NCI-H146 (cell line): ENCODE data around the gene SERPINA4.
"Not testable (repeated sequence)": the region's sequence is repeated elsewhere in the genome, so short reads cannot be mapped to it uniquely, and the experiment has no call there.

ENCODE experiments used
- DNase-seq: peaks from one replicate; lab custom pipeline; 2025; lab: John Stamatoyannopoulos, UW

The SERPINA4 gene

DNA sequence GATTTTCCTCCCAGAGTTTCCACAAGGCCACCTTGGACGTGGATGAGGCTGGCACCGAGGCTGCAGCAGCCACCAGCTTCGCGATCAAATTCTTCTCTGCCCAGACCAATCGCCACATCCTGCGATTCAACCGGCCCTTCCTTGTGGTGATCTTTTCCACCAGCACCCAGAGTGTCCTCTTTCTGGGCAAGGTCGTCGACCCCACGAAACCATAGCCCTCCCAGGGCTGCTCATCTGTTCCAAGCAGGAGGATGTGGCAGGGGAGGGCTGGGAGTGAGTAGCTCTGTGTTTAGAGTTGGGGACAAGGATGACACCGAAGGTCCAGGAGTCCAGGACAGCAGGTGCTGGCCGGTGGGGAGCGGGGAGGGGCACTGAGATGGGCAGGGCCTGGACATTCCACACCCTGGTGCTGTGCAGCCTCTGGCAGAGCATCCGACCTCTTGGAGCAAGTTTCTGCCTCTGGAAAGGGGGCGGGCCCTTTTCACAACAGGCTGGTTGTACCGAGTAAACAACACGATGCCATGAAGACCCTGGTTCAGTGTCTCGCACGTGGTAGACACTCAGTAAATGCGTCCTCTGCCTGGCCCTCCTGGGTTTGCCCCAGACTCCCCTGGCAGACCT lies 8.2 kb downstream of the SERPINA4 start:
- no peak for DNase-seq

DNA sequence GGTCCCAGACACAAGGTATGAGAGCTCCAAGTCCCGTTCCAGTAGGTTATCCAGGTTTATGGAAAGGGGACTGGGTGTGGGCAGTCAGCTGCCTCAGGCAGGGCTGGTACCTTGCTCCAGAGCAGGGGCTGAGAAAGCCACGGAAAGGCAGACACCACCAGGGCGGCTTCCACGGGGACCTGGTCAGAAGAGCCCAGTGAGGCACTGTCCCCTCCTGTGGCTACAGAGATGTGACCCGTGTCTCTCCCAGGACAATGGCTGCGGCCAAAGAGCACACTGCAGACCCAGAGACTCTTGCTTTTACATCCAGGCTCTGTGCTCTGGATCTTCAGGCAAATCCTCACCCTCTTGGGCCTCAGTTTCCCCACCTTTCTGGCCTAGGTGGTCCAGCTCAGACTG lies 8.8 kb downstream of the SERPINA4 start:
- DNase-seq = no peak

DNA sequence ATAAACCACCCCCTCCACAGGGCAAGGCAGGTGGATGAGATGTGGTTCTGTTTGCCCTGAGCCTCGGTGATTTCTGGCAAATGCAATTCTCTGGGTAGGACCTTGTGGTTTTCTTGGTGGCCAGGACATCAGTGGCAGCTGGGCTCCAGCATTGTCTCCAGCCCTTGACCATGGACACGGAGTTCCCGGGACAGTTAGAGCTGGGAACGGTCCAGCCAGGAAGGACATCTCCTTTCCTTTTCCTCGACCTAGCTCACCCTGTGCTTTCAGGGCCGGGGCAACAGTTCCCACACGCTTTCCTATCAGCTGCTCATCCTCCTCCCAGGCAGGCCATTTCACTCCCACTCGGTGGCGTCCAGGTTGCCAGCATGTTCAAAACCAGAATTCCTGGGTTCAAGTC lies 9.2 kb downstream of the SERPINA4 start:
- DNase-seq = no peak

DNA sequence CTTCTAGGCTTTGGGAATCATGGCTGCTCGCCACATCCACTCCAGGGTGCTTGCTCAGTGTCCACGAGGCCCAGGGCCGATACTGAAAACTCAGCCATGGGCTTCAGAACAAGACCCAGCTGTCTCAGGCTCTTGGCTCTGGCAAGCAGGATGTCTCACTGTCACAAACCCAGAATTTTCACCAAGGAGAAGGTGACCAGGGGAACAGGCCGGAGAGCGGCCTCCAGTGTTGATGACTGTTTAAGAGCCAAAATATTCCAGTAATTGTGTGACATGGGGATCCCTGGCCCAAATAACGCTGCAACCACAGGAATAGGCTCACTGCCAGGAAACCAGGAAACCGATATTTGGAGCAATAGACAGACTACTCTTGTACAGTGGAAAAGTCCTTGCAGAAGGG lies 10.2 kb downstream of the SERPINA4 start:
- no peak for DNase-seq

DNA sequence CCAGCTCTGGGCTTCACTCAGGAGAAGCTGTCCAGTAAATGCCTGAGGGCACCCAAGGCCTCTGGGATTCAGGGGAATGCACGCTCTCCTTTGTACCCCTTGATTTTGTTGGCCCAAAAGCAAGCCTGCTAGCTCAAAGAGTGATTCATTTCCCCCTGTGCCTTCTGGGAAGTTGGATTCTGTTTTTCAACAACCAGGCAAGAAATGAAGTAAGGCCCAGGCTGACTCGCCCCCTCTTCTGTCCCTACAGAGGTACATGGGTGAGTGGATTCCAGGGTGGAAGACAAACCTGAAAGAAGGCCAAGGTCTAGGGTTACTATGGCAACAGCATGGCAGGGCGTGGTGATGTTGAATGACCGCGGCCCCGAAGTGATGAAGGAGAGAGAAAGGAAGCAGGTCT lies 10.7 kb downstream of the SERPINA4 start:
- DNase-seq = no peak

DNA sequence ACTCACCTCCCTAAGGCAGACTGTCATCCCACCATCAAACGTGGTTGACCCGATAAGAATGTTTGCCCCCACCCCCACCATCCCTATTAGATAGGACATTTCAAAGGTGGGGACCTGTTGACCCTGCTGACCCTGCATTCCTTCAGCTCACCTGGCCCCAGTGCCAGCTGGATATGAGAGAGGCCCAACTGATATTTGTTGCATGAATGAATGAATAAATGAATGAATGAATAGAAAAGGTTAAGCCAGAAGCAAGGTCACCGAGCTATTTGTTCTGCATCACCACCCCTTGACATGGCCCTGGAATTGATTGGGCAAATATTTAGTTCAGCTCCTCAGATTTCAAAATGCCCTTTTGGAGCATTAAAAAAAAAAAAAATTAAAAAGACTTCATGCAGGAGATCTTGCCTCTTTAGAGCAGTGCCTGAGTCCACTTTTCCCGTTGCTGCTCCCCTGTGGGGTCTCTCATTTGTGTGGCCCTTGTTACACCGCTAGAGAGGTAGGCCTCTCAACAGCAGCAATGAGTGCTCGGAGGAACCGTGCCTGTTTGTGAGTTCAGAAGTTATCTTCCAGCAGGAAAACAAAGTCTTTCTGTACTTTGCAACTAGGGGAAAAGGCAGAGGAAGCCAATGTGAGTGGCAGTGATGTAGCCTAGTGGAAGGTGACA lies 11.5 kb downstream of the SERPINA4 start:
- no peak for DNase-seq

DNA sequence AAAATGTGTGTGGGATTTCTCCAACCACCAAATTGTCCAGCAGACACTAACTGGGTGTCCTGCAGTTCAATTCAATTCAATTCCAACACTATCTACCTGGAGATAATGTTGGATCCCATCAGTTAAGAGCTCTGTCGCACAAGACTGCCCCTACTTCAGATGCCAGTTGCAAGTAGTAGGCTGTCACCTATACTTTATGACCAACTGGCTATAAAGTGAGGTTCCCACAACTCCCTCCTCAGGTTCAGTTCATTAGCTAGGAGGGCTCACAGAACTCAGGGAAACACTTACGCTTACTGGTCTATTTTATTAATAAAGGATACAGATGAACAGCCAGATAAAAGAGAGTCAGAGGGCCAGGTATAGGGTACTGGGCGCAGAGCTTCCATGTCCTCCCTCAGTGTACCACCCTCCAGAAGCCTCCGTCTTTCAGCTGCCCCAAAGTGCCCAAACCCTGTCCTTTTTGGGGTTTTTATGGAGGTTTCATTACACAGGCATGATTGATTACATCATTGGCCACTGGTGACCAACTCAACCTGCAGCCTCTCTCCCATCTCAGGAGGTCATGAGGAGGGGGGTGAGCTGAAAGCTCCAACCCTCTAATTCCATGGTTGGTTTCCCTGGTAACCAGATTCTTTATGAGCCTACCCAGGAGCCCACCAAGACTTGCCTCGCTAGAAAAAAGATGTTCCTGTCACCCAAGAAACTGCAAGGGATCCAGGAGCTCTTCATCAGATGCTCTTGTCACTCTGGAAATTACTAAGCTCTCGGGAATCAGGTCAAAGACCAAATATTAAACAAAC lies 12.4 kb downstream of the SERPINA4 start:
- no peak for DNase-seq

DNA sequence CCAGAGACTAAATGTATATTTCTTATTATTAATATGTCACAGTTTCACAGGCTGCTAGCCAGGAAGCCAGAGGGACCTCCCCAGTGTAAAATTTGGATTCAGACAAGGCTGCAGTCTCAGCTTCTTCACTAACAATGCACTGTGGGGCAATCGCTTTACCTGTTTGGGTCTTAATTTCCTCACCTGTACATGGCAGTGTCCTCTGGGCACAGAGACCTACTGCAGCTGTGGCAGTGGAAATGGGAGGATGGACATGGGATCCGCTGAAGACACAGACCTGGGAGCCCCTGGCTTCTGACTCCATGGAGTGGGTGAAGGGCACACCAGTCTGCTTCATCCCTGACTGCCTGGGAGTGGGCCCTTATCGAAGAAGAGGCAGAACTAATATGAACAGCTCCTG lies 13.1 kb downstream of the SERPINA4 start:
- DNase-seq = no peak

DNA sequence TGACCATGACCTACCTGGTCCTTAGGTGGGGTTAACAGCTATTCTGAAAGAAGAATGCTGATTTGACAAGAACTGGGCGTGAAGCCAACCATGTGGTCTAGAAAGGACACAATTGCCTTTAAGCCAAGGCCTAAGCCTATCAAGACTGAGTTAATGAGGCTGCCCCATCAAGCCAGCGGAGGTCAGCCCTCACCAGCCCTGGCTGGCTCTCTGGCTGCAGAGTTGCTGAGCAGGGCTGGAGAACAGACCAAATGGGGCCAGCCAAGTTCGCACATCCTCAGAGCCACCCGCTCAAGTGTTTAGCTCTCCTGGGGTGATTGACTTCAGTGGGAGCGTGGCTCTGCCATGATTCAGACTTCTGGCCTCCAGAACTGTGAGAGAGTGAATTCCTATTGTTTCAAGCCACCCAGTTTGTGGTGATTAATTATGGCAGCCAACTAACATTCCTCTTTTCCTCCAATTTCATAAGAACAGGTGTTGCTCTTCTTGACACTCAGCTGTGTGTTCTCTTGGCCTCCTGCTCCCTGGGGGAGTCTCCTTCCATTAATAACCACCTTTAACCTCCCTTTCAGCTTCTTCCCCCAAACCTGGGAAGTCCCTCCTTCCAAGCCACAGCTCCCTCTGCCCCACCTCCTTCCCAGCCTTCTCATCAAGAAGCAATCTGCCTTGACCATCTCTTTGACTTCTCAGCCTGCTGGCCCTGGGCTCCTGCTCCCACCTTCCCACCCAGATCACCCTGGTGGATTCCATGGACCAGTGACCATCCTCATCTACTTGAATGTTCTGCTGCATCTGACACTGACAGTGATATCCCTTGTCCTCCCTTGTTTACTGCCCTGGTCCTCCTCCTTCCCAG lies 14.7 kb downstream of the SERPINA4 start:
- no peak for DNase-seq

DNA sequence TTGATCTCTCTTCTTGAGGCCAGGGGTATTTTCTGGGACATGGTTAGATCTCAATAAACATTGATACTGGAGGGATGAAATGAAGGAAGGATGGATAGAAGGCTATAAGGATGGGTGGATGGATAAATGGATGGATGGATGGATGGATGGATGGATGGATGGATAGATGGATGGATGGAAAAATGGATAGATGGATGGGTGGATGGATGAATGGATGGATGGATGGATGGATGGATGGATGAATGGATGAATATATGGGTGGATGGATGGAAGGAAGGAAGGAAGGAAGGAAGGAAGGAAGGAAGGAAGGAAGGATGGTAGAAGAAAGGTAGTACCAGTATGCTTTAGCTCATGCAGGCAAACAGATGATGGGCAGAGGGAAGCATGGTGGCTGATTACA lies 16.2 kb downstream of the SERPINA4 start:
- DNase-seq = not testable (repeated sequence)

DNA sequence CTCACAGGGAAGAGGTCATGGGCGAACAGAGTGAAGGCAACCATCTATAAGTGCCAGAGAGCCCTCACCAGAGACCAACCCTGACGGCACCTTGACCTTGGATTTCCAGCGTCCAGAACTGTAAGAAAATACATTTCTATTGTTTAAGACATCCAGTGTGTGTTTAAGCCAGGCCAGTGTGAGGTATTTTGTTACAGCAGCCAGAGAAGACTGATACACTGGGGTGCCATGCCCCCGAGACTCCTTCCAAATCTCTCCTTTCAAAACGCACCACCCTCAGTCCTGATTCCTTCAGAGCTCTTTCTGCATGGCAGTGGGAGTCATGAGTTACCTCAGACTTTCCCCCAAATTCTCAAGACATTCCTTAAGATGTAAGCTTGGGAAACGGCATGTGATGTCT lies 17.5 kb downstream of the SERPINA4 start:
- no peak for DNase-seq

DNA sequence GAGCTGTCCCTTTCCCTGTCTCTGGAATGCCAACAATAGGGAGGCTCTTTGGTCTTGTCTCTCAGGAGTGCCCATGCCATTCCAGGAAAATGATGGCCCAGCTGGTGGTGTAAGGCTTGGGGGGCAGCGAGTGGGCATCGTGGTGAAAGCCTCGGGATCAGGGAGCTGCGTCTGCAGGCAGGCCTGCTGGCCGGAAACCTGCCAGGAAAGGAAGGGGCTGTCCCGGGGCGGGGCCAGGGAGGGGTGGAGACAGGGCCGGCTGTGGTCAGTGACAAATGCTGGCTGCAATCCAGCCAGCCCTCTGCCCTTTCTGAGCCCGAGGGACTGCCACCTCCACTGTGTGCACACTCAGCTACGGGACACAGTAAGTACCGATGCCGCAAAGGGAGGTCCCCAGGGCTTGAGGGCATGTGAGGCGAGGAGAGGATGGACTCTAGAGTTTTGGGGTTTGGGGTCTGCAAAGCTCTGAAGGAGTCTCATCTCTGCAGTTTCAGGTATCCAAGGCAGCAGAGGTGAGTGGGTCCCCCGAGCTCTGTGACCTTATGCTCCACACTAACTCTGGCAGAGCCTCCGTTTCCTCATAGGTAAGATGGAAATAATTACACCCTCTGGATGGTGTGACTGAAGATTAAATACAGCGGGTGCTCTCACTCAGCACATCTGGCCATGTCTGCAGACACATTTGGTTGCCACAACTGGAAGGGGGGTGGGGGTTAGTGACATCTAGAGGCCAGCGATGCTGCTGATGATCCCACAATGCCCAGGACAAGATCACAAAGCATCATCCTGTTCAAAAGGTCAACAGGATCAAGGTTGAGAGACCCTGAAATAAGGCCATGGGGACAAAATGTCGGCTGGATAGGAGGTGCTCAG lies 20.1 kb downstream of the SERPINA4 start, which contains the start of gene SERPINA5:
TSS of gene SERPINA5 (plus strand) at position 300 of the 873 bp plus-strand sequence. CDS start 5,937 bp downstream, outside the sequence.
- no peak for DNase-seq

DNA sequence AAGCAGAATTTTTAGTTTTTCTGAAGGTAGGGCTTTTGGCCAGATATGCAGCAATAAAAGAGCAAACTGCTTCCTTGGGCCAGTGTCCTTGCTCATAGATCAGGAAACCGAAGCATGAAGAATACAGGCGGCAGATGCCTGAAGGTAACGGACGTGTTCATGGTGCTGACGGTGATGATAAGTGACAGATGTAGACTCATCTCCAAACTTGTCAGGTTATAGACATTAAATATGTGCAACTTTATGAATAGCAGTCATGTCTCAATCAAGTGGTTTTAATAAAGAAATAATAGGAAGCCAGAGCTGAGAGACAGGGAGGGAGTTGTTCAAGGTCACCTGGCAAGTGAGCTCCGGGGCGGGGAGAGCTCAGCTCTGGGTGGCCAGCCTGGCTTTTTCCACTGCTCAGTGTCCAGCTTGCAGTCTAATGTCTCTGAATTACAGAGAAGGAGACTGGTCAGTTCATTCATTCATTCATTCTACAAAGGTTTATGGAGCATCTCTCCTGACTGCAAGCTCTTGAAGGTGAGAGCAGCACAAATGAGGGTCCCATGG lies 21.0 kb downstream of the SERPINA4 start:
- DNase-seq = no peak

DNA sequence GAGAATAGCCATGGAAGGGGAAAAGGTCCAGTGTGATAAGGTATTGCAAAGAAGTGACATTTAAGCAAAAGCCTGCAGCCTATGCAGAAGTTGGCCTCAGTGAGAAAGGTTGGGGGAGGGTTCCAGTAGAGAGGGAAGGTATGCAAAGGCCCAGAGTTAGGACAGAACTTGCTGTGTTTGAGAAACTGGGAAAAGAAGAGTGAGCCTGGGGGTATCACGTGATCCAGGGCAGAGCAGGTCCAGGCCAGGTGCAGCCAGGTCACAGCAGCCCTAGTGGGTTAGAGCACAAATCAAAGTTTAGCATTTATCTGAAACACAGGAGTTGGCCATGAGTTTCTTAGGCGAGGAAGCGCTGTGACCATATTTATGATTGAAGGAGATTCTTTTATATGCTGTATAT lies 21.6 kb downstream of the SERPINA4 start:
- no peak for DNase-seq

DNA sequence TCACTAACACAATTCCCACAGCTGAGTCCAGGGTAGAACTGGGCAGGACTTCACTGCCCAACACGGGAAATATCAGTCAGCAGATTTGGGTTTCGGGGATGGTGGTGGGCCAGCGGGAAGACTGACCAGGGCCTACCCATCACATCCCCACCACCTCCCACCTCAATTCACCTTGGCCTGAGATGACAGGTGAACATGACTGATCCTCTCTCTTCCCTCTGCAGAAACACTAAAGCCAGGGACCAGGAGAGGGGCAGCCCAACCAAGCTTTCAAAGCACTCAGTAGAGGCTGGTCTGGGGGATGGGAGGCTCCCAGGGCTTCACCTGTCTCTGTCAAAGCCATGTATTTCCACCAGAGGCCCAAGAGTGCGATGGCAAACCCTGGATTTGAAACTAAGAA lies 22.3 kb downstream of the SERPINA4 start:
- no peak for DNase-seq

DNA sequence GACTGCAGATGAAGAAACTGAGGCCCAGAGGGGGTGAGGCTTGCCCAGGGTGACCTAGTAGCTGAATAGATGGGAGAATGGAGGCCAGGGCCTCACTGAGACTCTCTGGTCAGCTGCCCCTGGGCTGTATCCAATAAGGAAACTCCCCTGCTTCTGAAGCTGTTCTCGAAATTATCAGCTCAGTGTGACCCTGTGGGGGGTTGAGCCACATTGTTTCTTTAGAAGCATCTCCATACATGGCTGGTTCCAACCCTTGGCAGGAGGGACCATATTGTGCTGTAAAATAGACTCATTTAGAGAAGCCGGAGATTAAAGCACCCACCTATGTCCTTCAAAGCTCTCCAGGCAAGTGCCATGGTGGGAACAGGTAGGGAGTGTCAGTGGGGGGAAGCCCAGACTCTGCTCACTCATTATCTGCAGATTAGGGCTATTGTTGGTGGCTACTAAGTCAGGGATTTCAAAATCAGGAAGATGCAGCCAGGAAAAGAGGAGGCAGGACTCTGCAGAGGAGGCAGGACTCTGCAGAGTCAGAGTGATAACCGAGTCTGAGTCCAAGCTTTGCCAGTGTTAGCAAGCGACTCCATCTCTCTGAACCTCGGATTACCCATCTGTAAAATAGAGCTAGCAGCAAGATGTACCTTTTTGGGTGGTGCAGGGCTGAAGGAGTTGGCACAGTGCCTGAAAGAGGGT lies 23.5 kb downstream of the SERPINA4 start:
- DNase-seq = no peak

DNA sequence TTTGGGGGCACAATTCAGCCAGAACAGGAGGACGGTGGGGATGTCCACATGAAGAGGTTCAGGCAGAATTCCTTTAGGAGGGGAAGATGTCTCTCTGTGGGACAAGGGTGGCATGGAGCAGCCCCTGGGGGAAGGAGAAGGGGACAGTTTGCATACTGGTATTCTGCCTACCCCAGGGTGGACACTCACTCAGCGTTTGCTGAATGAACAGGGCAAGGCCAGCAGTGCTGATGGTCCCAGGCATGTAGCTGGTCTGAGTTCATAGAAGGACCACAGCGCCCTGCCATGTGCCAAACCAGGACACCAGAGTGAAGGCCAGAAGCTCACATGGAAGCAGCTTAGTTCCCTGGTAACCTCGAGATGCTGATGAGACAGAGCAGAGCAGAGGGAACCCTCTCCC lies 25.4 kb downstream of the SERPINA4 start:
- no peak for DNase-seq

DNA sequence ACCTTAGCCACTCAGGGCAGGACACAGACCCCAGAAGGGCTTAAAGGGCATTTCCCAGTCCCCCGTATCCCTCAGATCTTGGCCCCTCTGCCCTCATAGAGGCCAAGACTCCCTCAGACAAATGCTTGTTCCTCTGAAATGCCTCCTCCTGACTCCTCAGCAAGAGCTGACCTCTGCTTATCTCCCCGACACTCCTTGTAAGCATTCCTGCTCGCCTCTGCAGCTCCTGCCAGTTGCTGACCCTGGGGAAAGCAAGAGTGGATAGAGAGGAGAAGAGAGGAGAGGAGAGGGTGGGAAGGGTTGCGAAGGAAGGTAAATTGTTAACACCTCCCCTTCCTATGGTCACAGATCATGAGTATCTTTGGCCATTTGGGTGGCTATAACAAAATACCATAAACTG lies 27.1 kb downstream of the SERPINA4 start:
- DNase-seq = no peak

DNA sequence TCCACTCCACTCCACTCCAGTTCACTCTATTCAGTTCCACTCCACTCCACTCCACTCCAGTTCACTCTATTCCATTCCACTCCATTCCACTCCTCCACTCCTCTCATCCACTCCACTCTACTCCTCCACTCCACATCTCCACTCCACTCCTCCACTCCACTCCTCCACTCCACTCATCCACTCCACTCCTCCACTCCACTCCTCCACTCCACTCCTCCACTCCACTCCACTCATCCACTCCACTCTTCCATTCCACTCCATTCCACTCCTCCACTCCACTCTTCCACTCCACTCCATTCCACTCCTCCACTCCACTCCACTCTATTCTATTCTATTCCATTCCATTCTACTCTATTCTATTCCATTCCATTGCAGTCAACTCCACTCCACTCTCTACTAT lies 29.8 kb downstream of the SERPINA4 start:
- DNase-seq = no peak

DNA sequence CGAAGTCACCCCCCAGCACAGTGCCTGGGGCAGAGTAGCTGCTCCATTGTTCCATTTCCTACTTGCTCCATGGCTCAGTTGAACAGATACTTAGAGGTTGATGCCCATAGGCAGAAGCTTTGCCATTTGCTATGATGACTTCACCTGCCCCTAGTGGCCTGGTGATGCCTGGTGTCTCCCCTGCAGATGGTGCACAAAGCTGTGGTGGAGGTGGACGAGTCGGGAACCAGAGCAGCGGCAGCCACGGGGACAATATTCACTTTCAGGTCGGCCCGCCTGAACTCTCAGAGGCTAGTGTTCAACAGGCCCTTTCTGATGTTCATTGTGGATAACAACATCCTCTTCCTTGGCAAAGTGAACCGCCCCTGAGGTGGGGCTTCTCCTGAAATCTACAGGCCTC lies 30.6 kb downstream of the SERPINA4 start:
- DNase-seq = no peak
